ENCODE data around the gene ASXL2. TPM values are rescaled to one million over a fixed set of nuclear protein-coding genes. Genes with fewer than 3 reads are reported as not detected.

The ASXL2 gene
- total and polyA plus RNA-seq, 2 of the 13 experiments (the other 11 are each of a cell fraction or from before 2014, with no cell fraction given): 12.1 to 19.2 TPM

- TF ChIP-seq TCF12 (IDR thresholded peaks at IDR 0.05) (no peak), TCF12 (CRISPR knock-in tag; IDR thresholded peaks at IDR 0.05) (0 out of 2 replicates have a peak, but pooled peaks have one; percentile 14), ZNF720 (CRISPR knock-in tag; IDR thresholded peaks at IDR 0.05) (0 out of 2 replicates have a peak, but pooled peaks have one; percentile 46), IRF9 (CRISPR knock-in tag; IDR thresholded peaks at IDR 0.05; ENCODE audit: borderline replicate concordance) (no peak), PBX2 (CRISPR knock-in tag; IDR thresholded peaks at IDR 0.05) (no peak), STAT6 (CRISPR knock-in tag; IDR thresholded peaks at IDR 0.05; ENCODE audit: borderline replicate concordance) (peak; percentile 82; the same call in 1 of the 2 replicates), ZBTB10 (CRISPR knock-in tag; IDR thresholded peaks at IDR 0.05; ENCODE audit: borderline replicate concordance) (no peak), ZSCAN30 (CRISPR knock-in tag; IDR thresholded peaks at IDR 0.05) (no peak), ZNF891 (CRISPR knock-in tag; IDR thresholded peaks at IDR 0.05) (no peak; the same call in 1 of the 2 replicates), NFKB2 (CRISPR knock-in tag; IDR thresholded peaks at IDR 0.05; ENCODE audit: borderline replicate concordance) (peak; percentile 93), ZNF333 (CRISPR knock-in tag; IDR thresholded peaks at IDR 0.05; ENCODE audit: borderline replicate concordance) (no peak), CENPX (CRISPR knock-in tag; IDR thresholded peaks at IDR 0.05) (no peak), PAX8 (CRISPR knock-in tag; IDR thresholded peaks at IDR 0.05; ENCODE audit: borderline replicate concordance) (no peak), ZKSCAN8 (CRISPR knock-in tag; IDR thresholded peaks at IDR 0.05; ENCODE audit: borderline replicate concordance) (peak; percentile 46; the same call in 1 of the 2 replicates), ZBTB38 (CRISPR knock-in tag; IDR thresholded peaks at IDR 0.05) (peak; percentile 25; the same call in 1 of the 2 replicates), ZNF577 (CRISPR knock-in tag; IDR thresholded peaks at IDR 0.05; ENCODE audit: borderline replicate concordance, low read depth) (no peak), ARNT2 (CRISPR knock-in tag; IDR thresholded peaks at IDR 0.05; ENCODE audit: low read depth) (peak; percentile 80), HDAC2 (CRISPR knock-in tag; IDR thresholded peaks at IDR 0.05) (0 out of 2 replicates have a peak, but pooled peaks have one; percentile 10), ARHGAP35 (CRISPR knock-in tag; IDR thresholded peaks at IDR 0.05; ENCODE audit: borderline replicate concordance) (no peak; the same call in 1 of the 2 replicates), PITX1 (CRISPR knock-in tag; IDR thresholded peaks at IDR 0.05) (peak; percentile 76; the same call in 1 of the 2 replicates)
These were observed at the start of gene ASXL2 (continued) for GRCh38 chr2:25878361-25879132.
